EL (cell line): ENCODE results near the gene MORC3.
A peak's percentile ranks its signal among the peaks of the same experiment; 100 is the strongest.
"Not testable (repeated sequence)": the region's sequence is repeated elsewhere in the genome, so short reads cannot be mapped to it uniquely, and the experiment has no call there.

Experiments used
- DNase-seq: peaks from one replicate; pipeline ENCODE4 v3.0.0-alpha.2; 2016

The MORC3 gene

DNA sequence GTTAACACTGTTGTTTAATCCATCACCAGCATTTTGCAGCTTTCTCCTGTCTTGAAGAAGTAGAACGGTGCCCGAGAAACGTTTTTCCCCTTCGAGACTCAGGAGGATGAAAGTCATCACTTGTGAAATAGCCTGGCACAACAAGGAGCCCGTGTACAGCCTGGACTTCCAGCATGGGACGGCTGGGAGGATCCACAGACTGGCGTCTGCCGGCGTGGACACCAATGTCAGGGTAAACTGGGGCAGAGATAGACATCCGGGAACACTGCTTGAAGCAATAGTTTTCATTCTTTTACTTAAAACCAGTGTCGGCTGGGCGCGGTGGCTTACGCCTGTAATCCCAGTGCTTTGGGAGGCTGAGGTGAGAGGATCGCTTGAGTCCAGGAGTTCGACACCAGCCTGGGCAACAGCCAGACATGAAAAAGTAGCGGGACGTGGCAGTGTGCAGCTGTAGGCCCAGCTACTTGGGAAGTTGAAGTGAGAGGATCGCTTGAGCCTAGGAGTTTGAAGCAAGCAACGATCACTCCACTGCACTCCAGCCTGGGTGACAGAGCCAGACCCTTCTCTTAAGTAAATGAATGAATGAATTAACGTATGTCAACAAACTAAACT lies 66.1 kb downstream of the MORC3 start:
- peak; percentile 31 for DNase-seq

DNA sequence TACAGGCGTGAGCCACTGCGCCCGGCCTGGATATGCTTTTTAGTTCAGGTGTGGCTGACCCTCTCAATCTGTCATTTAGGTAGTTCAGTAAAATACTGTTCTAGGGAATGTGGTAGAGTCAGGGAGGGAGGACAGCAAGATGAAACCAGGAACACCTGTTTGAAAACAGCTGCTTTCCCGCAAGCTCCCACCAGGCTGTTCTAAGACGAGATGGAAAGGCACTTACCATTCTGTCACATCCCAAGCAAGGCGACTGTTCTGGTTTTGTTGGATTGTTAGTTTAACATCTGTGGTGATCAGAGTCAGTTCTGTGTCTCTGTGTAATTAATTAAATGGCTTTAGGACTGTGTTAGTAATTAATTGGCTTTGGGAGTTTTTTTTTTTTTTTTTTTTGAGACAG lies 68.1 kb downstream of the MORC3 start:
- DNase-seq = no peak

DNA sequence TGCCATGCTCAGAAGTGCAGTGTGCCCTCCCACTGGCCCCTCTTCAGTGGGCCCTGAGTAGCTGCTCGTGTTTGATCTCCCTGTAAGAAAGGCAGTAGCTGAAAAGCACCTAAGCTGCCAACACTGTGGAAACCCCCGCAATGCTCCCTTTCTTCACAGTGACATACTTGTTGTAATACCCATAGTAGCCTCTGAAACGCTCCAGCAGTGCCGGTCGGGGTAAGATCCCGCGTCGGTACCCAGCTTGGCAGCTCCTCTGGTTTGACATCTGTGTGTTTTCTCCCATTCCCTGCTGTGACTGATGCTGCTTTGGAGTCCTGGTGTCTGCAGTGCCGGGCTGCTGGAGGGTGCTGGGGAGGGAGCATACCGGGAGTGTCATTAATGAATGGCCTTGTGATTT lies 68.8 kb downstream of the MORC3 start:
- DNase-seq = no peak

DNA sequence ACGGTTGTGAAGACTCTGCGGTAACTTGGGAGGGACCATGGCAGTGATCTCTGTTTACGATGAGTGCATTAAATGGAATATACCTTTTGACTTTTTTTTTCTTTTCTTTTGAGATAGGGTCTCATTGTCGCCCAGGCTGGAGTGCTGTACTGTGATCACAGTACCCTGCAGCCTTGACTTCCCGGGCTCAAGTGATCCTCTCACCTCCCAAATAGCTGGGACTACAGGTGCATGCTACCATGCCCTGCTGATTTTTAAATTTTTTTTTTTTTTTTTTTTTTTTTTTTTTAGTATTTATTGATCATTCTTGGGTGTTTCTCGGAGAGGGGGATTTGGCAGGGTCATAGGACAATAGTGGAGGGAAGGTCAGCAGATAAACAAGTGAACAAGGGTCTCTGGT lies 71.7 kb downstream of the MORC3 start:
- DNase-seq = not testable (repeated sequence)

DNA sequence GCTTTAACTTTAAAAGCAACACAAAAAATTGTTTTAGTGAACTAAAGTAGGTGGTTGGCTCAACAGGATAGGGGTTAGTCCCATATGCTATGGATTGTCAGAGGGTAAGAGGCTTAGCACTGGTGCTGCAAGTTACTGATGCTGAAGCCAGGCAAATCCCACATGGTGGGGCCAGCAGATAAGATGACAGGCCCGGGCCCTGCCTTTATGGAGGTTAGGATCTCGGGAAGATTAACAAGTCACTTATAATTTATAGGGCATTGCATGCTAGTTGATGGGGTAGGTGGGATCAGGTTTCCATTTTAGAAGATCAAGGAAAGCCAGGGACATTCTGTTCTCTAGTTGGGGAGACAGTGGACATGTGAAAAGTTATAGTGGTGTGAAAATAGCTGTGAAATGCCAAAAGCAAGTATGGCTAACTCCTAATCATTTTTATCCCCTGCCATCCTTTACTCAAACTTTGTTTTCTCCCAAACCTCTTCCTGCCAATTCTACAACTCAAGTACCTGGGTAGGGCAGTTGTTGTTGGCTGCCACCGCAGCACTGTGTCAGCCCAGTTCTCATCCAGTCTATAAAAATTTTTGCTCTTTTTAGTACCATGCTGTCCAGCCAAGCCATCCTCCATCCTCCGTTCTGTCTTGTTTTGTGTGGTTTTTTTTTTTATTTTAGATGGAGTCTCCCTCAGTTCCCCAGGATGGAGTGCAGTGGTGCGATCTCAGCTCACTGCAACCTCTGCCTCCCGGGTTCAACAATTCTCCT lies 75.5 kb downstream of the MORC3 start:
- no peak for DNase-seq

DNA sequence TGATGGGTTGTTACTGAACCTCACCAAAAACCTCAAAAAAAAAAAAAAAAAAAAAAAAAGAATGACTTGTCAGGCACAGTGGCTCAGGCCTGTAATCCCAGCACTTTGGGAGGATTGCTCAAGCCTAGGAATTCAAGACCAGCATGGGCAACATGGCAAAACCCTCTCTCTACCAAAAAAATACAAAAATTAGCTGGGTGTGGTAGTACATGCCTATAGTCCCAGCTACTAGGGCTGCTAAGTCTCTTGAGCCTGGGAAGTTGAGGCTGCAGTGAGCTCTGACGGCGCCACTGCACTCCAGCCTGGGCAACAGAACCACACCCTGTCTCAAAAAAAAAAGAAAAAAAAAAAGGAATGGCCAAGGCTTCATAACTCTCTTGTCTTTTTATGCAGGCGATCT lies 76.3 kb downstream of the MORC3 start:
- no peak for DNase-seq

DNA sequence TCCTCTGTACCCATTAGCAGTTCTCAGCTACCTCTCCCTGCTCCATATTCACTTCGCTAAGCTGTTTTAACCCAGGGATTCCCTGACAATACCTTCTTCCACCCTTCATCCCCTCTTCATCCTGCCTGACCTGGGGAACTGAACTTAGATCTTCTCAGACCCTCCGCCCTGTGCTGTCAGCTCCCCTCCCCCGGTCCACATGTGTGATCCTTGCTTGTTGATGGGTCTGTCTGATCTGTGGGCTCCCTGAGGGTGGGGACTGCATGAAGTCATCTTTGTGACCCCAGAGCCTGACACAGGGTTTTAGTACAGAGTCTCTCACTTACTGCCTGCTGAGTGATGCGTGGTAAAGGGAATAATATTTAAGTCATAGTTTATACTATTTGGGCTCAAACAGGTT lies 77.0 kb downstream of the MORC3 start:
- DNase-seq = no peak

DNA sequence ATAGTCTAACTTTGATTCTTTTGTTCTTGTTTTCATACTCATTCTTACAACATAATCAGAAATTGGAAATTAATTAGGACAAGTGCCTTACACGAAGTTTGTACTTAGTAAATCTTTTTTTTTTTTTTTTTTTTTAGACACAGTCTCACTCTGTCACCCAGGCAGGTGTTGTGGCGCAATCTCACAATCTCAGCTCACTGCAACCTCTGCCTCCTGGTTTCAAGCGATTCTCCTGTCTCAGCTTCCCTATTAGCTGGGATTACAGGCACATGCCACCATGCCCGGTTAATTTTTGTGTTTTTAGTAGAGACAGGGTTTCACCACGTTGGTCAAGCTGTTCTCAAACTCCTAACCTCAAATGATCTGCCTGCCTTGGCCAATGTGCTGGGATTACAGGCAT lies 77.6 kb downstream of the MORC3 start:
- DNase-seq = no peak

DNA sequence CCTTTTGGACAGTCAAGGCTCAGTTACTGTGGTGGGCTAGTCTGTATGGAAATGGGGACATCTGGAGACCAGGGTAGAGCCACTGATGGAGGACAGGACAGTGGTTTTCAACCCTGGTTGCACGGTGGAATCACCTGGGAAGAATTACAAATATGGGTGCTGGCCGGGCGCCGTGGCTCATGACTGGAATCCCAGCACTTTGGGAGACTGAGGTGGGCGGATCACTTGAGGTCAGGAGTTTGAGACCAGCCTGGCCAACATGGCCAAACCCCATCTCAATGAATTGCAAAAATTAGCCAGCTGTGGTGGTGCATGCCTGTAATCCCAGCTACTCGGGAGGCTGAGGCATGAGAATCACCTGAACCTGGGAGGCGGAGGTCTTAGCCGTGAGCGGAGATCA lies 79.7 kb downstream of the MORC3 start:
- DNase-seq = not testable (repeated sequence)

DNA sequence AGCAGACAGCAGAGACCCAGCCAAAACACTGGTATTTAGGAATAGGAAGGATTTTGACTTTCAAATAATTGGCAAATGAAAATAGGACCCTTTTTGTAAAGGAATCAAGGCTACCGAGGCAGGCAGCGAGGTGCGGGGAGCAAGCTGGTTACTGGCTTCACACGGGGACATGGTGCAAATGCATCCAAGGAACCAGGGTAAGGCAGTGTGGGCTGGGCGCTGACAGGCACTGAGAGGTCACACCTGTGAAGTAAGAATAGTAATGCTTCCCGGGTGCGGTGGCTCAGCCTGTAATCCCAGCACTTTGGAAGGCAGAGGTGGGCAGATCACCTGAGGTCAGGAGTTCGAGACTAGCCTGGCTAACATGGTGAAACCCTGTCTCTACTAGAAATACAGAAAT lies 80.7 kb downstream of the MORC3 start:
- DNase-seq = no peak

DNA sequence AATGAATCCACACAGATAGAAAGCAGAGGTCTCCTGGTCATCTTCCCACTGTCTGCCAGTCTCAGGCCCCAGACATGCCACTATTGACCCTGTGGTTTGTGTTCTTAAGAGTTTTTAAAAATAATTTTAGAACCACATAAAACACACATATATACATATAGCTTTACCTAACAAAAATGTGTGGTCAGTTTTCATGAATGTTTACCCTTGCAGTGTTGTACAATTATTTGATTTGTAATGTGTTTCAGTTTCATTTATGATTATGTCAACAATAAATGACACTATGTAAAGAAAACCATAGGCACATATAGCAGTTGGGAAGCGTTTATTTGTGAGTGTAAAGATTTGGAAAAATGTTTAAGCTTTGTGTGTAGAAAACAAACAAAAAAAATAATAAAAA lies 82.3 kb downstream of the MORC3 start:
- no peak for DNase-seq

DNA sequence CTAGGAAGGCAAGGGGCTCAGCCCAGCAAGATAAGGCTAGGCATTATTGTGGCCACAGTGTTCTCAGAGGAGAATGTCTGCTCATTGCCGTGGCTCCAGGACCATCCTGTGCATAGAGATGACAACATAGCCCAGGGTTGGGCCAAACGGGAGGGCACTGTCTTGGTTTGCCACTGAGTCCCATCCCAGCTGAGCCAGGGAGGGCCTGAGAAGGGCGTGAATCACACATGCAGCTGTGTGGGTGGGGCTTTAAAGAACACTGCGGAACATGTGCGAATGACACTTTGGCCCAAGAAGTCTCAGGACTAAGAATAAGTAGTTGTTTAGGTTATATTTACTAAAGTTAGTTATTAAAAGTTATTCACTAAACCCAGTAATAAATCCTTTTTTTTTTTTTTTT lies 83.7 kb downstream of the MORC3 start:
- DNase-seq = no peak

DNA sequence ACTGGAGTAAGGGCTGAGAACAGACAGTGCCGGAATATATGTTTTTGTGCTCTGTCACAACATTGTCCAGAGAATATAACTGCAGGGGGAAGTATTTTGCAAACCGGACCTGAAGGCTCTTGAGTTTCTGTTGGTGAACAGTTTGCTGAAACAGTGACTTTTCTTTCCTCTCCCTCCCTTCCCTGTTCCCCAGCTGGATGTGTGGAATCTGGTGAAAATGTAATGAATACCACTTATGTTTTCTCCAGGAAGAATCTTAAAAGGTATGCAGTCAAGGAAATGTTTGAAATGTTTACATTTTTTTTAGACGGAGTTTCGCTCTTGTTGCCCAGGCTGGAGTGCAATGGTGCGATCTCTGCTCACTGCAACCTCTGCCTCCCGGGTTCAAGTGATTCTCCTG lies 88.6 kb downstream of the MORC3 start:
- DNase-seq = no peak

DNA sequence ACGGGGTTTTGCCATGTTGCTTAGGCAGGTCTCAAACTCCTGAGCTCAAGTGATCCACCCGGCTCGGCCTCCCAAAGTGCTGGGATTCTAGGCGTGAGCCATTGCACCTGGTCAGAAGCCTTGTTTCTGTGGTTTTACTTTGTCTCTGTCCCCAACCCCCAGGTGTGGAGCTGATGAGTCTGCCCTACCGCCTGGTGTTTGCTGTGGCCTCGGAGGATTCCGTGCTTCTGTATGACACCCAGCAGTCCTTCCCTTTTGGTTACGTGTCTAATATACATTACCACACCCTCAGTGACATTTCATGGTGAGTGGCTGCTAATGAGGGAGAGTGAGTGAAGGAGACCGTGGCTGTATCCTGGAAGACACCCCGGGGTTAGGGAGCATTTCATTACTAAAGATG lies 91.3 kb downstream of the MORC3 start:
- DNase-seq = no peak

DNA sequence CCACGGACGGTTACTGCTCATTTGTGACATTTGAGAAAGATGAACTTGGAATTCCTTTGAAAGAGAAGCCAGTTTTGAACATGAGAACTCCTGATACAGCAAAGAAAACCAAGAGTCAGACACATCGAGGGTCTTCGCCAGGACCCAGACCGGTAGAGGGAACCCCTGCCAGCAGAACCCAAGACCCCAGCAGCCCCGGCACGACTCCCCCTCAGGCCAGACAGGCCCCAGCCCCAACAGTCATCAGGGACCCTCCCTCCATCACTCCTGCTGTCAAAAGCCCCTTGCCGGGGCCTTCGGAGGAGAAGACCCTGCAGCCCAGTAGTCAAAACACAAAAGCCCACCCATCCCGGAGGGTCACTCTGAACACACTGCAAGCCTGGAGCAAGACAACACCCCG lies 92.9 kb downstream of the MORC3 start:
- DNase-seq = no peak

DNA sequence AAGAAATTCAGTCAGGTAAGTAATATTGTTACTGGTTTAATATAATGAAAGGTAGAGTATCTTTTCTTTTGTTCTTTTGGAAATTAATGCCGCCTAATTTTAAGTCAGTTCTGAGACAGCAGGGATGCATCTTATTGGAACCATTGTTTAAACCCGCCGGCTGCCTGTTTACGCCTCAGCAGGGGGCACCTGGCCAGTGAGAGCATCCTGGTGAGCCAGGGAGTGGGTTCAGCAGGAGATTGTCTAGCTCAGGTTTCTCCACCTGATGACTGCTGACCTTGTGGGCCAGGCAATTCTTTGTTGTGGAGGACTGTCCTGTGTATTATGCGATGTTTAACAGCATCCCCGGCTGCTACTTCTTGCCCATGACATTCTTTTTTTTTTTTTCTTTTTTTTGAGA lies 95.4 kb downstream of the MORC3 start:
- no peak for DNase-seq

DNA sequence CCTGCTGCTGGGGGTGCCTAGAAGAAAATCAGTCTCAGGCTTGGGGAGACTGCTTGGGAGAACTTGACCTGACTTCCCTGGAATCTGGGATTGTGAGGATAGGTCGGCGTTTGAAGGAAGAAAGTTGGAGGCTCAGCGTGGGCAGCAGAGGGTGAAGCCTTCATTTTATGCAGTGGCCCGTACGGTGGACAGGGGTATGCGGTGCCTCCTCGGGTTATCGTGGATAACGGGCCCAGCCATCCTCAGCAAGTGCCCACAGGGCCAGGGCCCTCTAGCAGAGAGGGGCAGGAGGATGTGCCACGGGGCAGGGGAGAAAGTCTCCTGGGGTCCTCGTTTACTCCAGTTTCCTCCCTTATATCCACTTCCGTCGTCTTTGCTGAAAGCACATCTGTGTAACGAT lies 99.2 kb downstream of the MORC3 start:
- no peak for DNase-seq

DNA sequence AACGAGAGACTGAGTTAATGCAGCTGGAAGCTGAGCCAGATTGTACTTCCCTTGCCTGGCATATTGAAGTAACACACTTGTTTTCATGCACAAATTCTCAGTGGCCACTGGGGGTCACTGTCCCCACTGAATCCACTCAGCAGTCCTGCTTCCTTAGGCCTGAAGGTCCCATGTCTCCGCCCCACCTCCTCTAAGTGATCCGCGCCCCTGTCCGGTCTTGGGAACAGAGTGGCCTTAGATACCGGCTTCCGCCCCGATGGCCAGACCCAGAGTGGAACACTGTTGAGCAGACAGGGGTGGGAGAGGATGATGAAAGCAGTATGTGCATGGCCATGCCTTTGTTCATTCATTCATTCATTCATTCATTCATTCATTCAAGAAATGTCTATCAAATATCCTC lies 100.0 kb downstream of the MORC3 start:
- DNase-seq = peak; percentile 86

DNA sequence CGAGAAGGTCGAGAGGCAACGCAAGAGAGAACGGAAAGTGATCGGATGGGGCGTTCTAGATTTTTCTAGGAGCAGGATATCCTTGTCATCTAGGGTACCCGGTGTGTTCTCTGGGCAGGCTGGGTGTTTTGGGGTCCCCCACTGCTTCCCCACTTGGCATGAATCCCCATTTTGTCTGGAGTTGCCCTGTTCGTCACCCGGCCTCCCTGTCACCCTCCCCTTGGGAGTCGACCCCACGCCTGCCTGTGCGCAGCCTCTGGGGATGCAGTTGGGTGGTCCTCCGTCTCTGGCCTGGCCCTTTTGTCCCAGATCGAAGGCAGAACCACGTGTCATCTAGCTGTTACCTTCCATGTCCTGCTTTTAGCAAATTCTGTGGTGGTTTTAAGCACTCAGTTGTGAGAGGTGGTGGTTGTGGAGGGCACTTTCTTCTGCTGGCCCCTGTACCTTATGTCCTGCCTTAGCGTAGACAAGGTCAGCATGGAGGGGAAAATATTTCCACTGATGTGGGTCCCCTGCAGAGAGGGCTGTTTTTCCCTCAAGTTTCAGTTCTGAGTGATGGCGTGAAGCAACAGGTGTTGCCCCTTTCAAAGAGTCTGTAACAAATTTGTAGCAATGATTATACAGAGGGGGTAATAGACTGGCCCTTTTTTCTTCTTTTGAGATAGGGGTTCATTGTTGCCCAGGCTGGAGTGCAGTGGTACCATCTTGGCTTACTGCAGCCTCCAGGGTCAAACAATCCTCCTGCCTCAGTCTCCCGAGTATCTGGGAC lies 100.8 kb downstream of the MORC3 start:
- DNase-seq = no peak

DNA sequence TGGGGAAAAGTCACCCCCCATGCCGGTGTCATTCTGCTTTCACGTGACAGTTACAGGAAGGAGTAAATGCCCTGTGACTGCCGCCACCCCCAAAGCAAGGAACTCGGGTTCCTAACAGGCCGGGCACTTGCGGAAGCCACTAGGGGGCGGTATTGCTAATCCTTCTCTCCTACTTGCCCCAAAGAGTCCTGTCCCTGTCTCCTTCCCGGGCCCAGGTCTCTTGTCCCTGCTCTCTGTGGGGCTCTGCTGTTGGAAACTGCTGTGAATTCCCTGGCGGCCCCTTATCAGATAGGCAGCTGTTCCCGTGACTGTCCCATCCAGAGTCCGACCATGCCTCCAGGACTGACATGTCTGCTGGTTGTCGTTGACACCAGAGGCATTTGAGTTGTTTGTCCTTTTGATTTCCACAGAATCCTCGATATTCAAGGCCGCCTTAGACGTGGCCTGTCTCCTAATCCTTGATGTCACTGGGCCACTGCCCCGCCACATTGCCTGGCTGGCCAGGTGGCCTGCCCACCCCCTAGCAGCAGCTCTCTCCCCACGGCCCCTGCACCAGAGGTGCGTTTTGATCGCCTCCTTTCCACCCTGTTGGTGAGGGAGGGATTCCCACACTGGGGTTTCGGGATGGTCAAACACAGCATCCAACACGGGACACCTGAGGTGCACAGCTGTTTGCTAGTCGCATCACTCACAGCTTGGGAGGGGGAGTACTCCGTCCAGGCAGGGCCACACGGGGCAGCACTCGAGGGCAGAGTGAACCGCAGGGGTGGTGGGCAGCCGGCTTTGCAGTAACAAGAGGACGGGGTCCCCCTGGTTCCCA lies 102.5 kb downstream of the MORC3 start:
- DNase-seq = peak; percentile 67

DNA sequence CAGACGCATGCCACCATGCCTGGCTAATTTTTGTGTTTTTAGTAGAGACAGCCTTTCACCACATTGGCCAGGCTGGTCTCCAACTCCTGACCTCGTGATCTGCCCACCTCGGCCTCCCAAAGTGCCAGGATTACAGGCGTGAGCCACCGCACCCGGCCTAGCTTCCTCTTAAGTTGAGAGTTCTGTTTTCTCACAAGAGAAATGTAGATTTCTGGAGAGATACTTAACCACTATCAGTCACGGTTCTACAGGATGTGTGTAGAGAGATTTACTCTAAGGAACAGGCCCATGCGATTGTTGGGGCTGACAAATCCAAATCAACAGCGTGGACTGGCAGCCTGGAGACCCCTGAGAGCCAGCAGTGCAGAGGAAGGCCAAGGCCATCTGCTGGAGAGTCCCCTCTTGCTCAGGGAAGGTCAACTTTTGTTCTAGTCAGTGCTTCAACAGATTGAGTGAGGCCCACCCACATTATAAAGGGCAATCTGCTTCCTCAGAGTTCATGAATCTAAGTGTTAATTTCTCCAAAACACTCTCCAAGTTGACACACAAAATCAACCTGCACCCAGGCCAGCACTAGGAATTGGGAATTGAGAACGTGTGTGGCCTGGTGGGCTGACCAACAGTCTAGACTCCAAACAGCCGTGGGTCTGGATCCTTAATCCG lies 103.9 kb downstream of the MORC3 start:
- no peak for DNase-seq

DNA sequence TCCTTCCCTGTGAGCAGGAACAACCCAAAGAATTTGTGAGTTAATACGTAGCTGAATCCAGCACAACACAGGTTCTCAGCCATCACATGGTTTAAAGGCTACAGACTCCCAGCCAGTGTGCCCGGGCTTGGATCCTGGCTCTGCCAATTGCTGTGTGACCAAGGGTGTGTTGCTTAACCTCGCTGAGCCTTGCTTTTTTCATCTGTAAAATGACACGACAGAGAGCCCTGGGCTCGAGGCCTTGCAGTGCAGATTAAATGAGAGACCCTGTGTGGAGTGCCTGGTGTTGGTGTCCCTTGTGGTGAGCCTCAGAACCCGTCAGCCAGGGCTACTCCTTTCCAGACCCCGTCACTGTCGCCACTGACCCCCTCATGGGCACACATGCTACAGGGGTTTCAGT lies 104.6 kb downstream of the MORC3 start:
- DNase-seq = no peak

DNA sequence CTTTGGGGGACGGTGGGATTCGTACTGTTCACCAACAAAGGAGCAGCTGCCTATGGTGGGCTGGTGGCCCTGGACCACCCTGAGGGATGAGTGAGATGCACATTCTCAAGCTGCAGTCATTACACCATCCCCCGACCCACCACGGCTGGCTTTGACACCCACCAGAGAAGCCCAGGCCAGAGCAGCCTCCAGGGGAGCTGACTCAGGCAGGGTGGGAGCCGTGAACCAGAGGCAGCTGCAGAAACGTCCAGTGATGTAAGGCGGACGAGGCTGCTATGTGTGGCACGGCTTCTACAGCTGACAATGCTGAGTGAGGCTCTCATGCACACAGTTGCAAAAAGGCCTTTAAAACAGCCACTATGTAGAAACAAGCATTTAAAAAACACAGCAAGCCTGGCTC lies 105.3 kb downstream of the MORC3 start:
- peak; percentile 23 for DNase-seq
